A549 (cell line): ENCODE measurements around the gene IFT57. TPM values are rescaled to one million over a fixed set of nuclear protein-coding genes. Genes with fewer than 3 reads are reported as not detected.

Experiments used
- ATAC-seq, 2 experiments: fragments of 200-7000 bp in 1 of 2; fragments of >200 bp in 1 of 2; cut with Nextera tagmentation in 1 of 2; cut with Tn5 transposase in 1 of 2; 3 replicates each; pipeline versions ENCODE4 v1.8.0 to v1.9.1; 2018 to 2020; ENCODE audit warnings: mild to moderate bottlenecking in 1 of 2, moderate library complexity in 1 of 2
- CTCF ChIA-PET: fragments of 300-600 bp; sonication (Branson Sonifier 250); formaldehyde crosslinking; extraction: SDS; loops from one replicate; lab custom pipeline; 2021; ENCODE audit warnings: antibody characterized with exemption, inconsistent platforms; lab: Yijun Ruan, JAX
- POLR2A ChIA-PET: fragments of 350-600 bp; formaldehyde crosslinking; extraction: SDS; loops from one replicate; lab custom pipeline; 2021; ENCODE audit warnings: antibody characterized with exemption, inconsistent platforms; lab: Yijun Ruan, JAX
- DNase-seq, 2 experiments: peaks; one replicate each; pipeline versions ENCODE4 v3.0.0 to v3.0.0-alpha.2; 2011 to 2016; ENCODE audit warnings: low read depth in 1 of 2, low spot score in 1 of 2
- FAIRE-seq: peaks from 2 replicates; lab custom pipeline; 2011; peaks lifted over from hg19 to GRCh38; lab: Jason Lieb, UNC
- H3K27ac ChIP-seq, 2 experiments: fragments of >200 bp; sonication (Bioruptor Twin); formaldehyde crosslinking; 3 replicates each; pipeline ENCODE4 v1.5.1; 2016 to 2017
- H3K4me1 ChIP-seq: fragments of >200 bp; sonication (Bioruptor Twin); formaldehyde crosslinking; 3 replicates; pipeline ENCODE4 v1.6.1; 2016
- H3K4me2 ChIP-seq: fragments of >200 bp; sonication (Bioruptor Twin); formaldehyde crosslinking; 3 replicates; pipeline ENCODE4 v1.6.1; 2016
- H3K4me3 ChIP-seq: fragments of >200 bp; sonication (Bioruptor Twin); formaldehyde crosslinking; 3 replicates; pipeline ENCODE4 v1.5.1; 2016
- H3K9me3 ChIP-seq: fragments of >200 bp; sonication (Bioruptor Twin); formaldehyde crosslinking; 3 replicates; pipeline ENCODE4 v1.6.1; 2016
- BHLHE40 ChIP-seq: IDR thresholded peaks from 2 replicates; pipeline ENCODE4 v1.6.1; 2012; ENCODE audit warnings: low read depth, low read length, inconsistent platforms
- CEBPB ChIP-seq, 2 experiments: fragments of >200 bp in 1 of 2; sonication (Bioruptor Twin) in 1 of 2; formaldehyde crosslinking in 1 of 2; IDR thresholded peaks; 2 replicates each; pipeline ENCODE4 v1.6.1; 2012 to 2016
- CTCF ChIP-seq: fragments of >200 bp; sonication (Bioruptor Twin); formaldehyde crosslinking; IDR thresholded peaks from 3 replicates; pipeline ENCODE4 v1.5.1; 2016
- E2F6 ChIP-seq: IDR thresholded peaks from 2 replicates; pipeline ENCODE4 v1.6.1; 2012; ENCODE audit warnings: low read depth, borderline replicate concordance
- EHMT2 ChIP-seq: fragments of 200-600 bp; sonication (generic); IDR thresholded peaks from 2 replicates; pipeline ENCODE4 v1.6.1; 2016; ENCODE audit warnings: antibody characterized with exemption, low read depth, mild to moderate bottlenecking, moderate library complexity
- ELK1 ChIP-seq: fragments of 150-350 bp; IDR thresholded peaks from 2 replicates; pipeline ENCODE4 v1.6.1; 2014; ENCODE audit warnings: low read depth, mild to moderate bottlenecking, low read length
- ESRRA ChIP-seq: fragments of 150-350 bp; IDR thresholded peaks from 2 replicates; pipeline ENCODE4 v1.6.1; 2014; ENCODE audit warnings: mild to moderate bottlenecking, low read length, borderline replicate concordance
- FOSB ChIP-seq: fragments of 250-450 bp; sonication (Bioruptor Pico); IDR thresholded peaks from 2 replicates; pipeline ENCODE4 v1.5.0; 2020; ENCODE audit warnings: mild to moderate bottlenecking, moderate library complexity
- FOXS1 ChIP-seq: fragments of 250-450 bp; sonication (Bioruptor Pico); IDR thresholded peaks from 2 replicates; pipeline ENCODE4 v1.5.0; 2020; ENCODE audit warnings: mild to moderate bottlenecking, moderate library complexity
- GATA3 ChIP-seq: IDR thresholded peaks from 2 replicates; pipeline ENCODE4 v1.6.1; 2012; ENCODE audit warnings: borderline replicate concordance
- HOXA7 ChIP-seq: fragments of 250-450 bp; sonication (Bioruptor Pico); IDR thresholded peaks from 2 replicates; pipeline ENCODE4 v1.5.0; 2020; ENCODE audit warnings: mild to moderate bottlenecking, moderate library complexity
- HOXB5 ChIP-seq: fragments of 250-450 bp; sonication (Bioruptor Pico); IDR thresholded peaks from 2 replicates; pipeline ENCODE4 v1.5.0; 2020; ENCODE audit warnings: mild to moderate bottlenecking, moderate library complexity
- KDM5A ChIP-seq: fragments of 200-600 bp; sonication (generic); IDR thresholded peaks from 2 replicates; pipeline ENCODE4 v1.6.1; 2016; ENCODE audit warnings: antibody characterized with exemption, mild to moderate bottlenecking
- MAFK ChIP-seq: fragments of 450-650 bp; IDR thresholded peaks from 2 replicates; pipeline ENCODE4 v1.6.1; 2014; ENCODE audit not compliant: partially characterized antibody
- MYC ChIP-seq: IDR thresholded peaks from 2 replicates; pipeline ENCODE4 v1.6.1; 2012; ENCODE audit warnings: mild to moderate bottlenecking, inconsistent platforms, low read length, improper control_type of control experiment, borderline replicate concordance
- NPAS2 ChIP-seq: fragments of 250-450 bp; sonication (Bioruptor Pico); IDR thresholded peaks from 2 replicates; pipeline ENCODE4 v1.8.0; 2022; ENCODE audit warnings: mild to moderate bottlenecking, moderate library complexity, borderline replicate concordance
- PHF8 ChIP-seq: fragments of 200-600 bp; sonication (generic); IDR thresholded peaks from 2 replicates; pipeline ENCODE4 v1.6.1; 2016; ENCODE audit warnings: low read depth, mild to moderate bottlenecking, antibody characterized with exemption, moderate library complexity, borderline replicate concordance
- POLR2A ChIP-seq: IDR thresholded peaks from 2 replicates; pipeline ENCODE4 v1.6.1; 2012; ENCODE audit warnings: mild to moderate bottlenecking, low read length
- RARB ChIP-seq: fragments of 250-450 bp; sonication (Bioruptor Pico); IDR thresholded peaks from 2 replicates; pipeline ENCODE4 v1.8.0; 2021; ENCODE audit warnings: mild to moderate bottlenecking, moderate library complexity
- RCOR1 ChIP-seq: fragments of 150-350 bp; IDR thresholded peaks from 2 replicates; pipeline ENCODE4 v1.6.1; 2014; ENCODE audit warnings: antibody characterized with exemption, low read length, low read depth
- TFCP2L1 ChIP-seq: fragments of 250-450 bp; sonication (Bioruptor Pico); IDR thresholded peaks from 2 replicates; pipeline ENCODE4 v1.5.0; 2021; ENCODE audit warnings: mild to moderate bottlenecking
- ZNF302 ChIP-seq: fragments of 250-450 bp; sonication (Bioruptor Pico); IDR thresholded peaks from 2 replicates; pipeline ENCODE4 v1.9.0; 2021; ENCODE audit warnings: inconsistent platforms, mild to moderate bottlenecking, moderate library complexity
- ZSCAN20 ChIP-seq: fragments of 250-450 bp; sonication (Bioruptor Pico); IDR thresholded peaks from 2 replicates; pipeline ENCODE4 v1.8.0; 2022; ENCODE audit warnings: mild to moderate bottlenecking, moderate library complexity
- WGBS: methylation state at CpG from one replicate; pipeline ENCODE4 v1.1.6; 2017; ENCODE audit errors: missing lambda C conversion rate; 5-methylcytosine and 5-hydroxymethylcytosine counted together
- polyA plus RNA-seq, 4 experiments: library from polyadenylated mRNA; depleted of rRNA in 3 of 4; stranded (reverse); fragments of >200 nt; fragmentation: RNase III in 1 of 4; extraction: RNeasy Plus Mini Kit Qiagen cat#74134 plus additional on column Dnase treatment in 1 of 4; gene quantifications; 2 replicates in 3 of 4; 3 replicates in 1 of 4; pipeline ENCODE4 v1.2.3, GENCODE V29; 2011 to 2017

Gene IFT57
- polyA plus RNA-seq, 2 of the 4 experiments (the other 2 are of a cell fraction), result 39.1 to 59.2 TPM

- H3K4me3 ChIP-seq, result no peak overlapping the region
- POLR2A ChIA-PET, result no interaction called here
- TF ChIP-seq TFCP2L1 (CRISPR knock-in tag) (no peak), MAFK (peak; percentile 16), CTCF (no peak), ZSCAN20 (CRISPR knock-in tag) (no peak), BHLHE40 (no peak)
- FAIRE-seq (no peak), DNase-seq (no peak), ATAC-seq (no peak)
- CTCF ChIA-PET, result interaction anchor here (1.4 kb wide), 1 partner anchor 11 kb away, joined by 4 read pairs; no protein-coding TSS in a partner anchor
- H3K4me1 ChIP-seq, result no peaks in the 10 kb centered on the region
- H3K4me2 ChIP-seq, result no peak overlapping the region
- H3K9me3 ChIP-seq, result no peaks in the 10 kb centered on the region
- no peak overlapping the region for H3K27ac ChIP-seq
- 94% methylated on average over 1 of the region's 1 CpG for WGBS
Measured at GRCh38 chr3:108158251-108158650, 64.0 kb downstream of the IFT57 start.

- ChIA-PET CTCF (interaction anchor here (0.9 to 1.4 kb wide), 3 partner anchors 10 to 31 kb away, joined by 3 to 4 read pairs (median 4); no protein-coding TSS in a partner anchor), POLR2A (no interaction called here)
- Histone ChIP-seq H3K4me1 (no peaks in the 10 kb centered on the region), H3K27ac (no peak overlapping the region), H3K9me3 (no peaks in the 10 kb centered on the region), H3K4me2 (no peak overlapping the region), H3K4me3 (no peak overlapping the region)
- ATAC-seq (no peak), DNase-seq (no peak), FAIRE-seq (no peak)
- TF ChIP-seq MYC (no peak), MAFK (no peak), POLR2A (no peak), ESRRA (no peak), ZNF302 (CRISPR knock-in tag) (no peak), KDM5A (no peak), RARB (no peak), RCOR1 (no peak), NPAS2 (CRISPR knock-in tag) (no peak), ELK1 (no peak), FOSB (CRISPR knock-in tag) (no peak)
- WGBS, result 62% methylated on average over 2 of the region's 2 CpGs
Measured at GRCh38 chr3:108157273-108157672, 65.0 kb downstream of the IFT57 start.

GRCh38 chr3:108156312-108156853 lies 65.8 kb downstream of the IFT57 start:
- H3K4me1 ChIP-seq, result no peaks in the 10 kb centered on the region
- DNase-seq, result no peak
- FAIRE-seq, result no peak

More at GRCh38 chr3:108156312-108156853, 65.8 kb downstream of the IFT57 start:
- no peak for ATAC-seq
- Histone ChIP-seq H3K27ac (no peak overlapping the region), H3K4me2 (no peak overlapping the region), H3K4me3 (no peak overlapping the region), H3K9me3 (no peaks in the 10 kb centered on the region)
- WGBS, result 86% methylated on average over 4 of the region's 4 CpGs
- CTCF ChIA-PET, result interaction anchor here (1.6 kb wide), 1 partner anchor 229 kb away, joined by 4 read pairs; no protein-coding TSS in a partner anchor
- TF ChIP-seq BHLHE40 (no peak), MYC (no peak), FOXS1 (CRISPR knock-in tag) (no peak), HOXB5 (CRISPR knock-in tag) (no peak), E2F6 (no peak), PHF8 (no peak), GATA3 (no peak), CEBPB (IDR thresholded peaks at IDR 0.05) (no peak), HOXA7 (CRISPR knock-in tag) (no peak), EHMT2 (no peak)
- POLR2A ChIA-PET, result no interaction called here
